GM19324 (cell line): ENCODE data around the gene NLRC5.

Source experiments
- ATAC-seq: cut with Tn5 transposase; IDR thresholded peaks from one replicate; pipeline ENCODE4 v1.9.1; 2021; ENCODE audit warnings: mild to moderate bottlenecking, moderate library complexity; ENCODE audit not compliant: unreplicated experiment, low FRiP score

NLRC5 gene

GRCh38 chr16:57022445-57022844 lies 33.1 kb downstream of the NLRC5 start:
- no peak for ATAC-seq

DNA sequence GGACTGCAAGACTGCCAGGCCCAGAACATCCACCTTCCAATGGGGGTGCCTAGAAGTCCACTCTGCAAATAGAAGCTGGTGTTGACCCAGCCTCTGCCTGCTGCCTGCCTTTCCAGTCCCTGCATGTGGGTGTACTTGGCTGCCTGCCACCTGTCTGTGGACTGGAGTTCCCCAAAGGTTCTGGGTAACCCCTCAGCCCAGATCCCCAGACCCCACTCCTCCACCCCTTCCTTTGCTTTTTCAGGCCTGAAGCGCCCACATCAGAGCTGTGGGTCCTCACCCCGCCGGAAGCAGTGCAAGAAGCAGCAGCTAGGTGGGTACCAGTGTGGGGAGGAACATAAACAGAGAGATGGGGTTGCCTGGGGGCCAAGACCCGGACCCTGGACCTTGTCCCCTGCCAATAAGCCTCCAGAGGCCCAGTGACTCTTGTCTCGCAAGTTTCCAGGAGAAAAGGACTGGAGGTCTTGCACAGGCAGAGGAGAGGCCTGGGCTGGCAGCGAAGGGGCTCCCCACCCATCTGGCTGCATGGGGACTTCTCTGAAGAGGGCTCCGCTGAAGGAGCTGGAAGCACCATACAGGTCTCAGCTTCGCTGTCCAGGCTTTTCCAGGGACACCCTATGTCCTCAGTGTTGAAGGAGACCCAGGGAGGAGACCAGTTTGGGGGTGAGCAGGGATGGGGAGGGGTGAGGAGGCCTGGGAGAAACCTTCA lies 34.3 kb downstream of the NLRC5 start:
- no peak for ATAC-seq

DNA sequence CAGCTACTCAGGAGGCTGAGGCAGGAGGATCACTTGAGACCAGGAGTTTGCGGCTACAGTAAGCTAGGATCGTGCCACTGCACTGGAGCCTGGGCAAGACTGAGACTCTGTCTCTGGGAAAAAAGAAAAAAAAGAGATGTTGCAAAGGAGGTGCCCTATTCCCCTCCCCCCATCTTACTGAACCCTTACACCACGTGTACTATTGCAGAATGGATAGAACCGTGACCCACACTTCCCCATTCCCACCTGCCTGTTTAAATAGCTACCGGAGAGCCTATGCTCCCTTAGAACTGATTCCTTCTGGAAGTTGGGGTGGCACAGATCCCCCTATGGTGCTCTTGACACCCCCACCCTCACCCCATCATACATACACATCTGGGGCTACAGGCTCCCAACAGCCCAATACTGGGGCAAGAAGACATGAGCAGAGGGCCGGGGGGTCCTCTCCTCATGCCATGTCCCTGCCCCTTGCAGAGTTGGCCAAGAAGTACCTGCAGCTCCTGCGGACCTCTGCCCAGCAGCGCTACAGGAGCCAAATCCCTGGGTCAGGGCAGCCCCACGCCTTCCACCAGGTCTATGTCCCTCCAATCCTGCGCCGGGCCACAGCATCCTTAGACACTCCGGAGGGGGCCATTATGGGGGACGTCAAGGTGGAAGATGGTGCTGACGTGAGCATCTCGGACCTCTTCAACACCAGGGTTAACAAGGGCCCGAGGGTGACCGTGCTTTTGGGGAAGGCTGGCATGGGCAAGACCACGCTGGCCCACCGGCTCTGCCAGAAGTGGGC lies 35.7 kb downstream of the NLRC5 start:
- no peak for ATAC-seq

GRCh38 chr16:57025941-57026777 lies 36.8 kb downstream of the NLRC5 start:
- no peak for ATAC-seq

GRCh38 chr16:57026778-57027062 lies 37.4 kb downstream of the NLRC5 start:
- ATAC-seq, result no peak

DNA sequence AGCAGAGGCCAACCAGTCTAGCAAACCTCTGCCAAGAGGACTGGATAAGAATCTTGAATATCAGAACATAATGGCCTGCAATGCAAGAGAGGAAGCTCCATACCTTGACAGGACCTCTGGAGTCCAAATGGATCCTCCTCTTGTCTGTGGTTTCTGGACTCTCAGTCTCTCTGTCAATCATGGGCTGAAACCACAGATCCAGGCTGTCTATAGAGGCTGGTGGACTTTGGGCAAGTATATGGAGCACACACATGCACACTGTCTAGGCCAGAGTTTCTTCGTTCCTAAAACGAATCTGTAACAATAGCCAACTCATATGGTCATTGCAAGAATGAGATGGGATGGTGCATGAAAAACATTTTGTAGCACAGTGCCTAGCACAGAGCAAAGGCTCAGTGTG lies 37.7 kb downstream of the NLRC5 start:
- ATAC-seq, result no peak

- ATAC-seq, result no peak
These were observed 38.7 kb downstream of the NLRC5 start for GRCh38 chr16:57028086-57028485.

DNA sequence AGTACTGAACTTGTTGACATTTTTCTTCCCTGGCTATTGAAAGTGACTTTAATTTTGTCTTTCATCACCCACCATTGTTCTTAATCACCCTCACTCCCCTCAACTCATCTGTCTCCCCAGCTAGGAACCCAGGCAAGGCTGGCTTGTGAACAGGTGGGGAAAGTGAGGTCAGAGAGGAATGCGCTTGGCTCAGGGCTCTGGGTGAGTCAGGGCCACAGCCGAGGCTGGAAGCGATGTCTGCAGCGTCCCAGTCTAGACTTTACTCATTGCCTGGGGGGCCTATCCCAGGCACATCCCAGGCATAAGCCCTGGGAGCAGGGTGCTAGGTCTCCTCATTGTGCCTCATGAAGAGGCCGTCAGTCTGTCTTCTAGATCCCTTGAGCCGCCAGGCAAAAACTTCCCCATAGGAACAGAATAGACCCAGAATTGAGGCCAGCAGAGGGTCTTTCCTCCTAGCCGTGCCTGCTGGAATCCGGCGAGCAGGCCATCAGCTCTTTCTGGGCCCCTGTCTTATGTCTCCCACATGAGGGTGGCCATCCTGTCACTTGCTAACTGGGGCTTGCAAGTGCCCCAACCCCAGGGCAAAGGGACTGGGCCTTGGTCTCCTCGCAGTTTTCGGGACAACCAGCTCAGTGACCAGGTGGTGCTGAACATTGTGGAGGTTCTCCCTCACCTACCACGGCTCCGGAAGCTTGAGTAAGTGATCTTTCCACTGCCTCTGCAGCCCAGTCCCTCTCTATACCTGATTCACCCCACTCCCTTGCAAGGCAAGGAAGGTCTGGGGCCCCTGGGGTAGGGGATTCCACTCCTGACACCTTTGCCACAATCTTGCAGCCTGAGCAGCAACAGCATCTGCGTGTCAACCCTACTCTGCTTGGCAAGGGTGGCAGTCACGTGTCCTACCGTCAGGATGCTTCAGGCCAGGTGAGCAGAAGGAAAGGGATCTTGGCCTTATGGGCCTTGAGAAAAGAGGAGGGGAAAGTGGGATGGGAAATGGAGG lies 40.1 kb downstream of the NLRC5 start:
- no peak for ATAC-seq

DNA sequence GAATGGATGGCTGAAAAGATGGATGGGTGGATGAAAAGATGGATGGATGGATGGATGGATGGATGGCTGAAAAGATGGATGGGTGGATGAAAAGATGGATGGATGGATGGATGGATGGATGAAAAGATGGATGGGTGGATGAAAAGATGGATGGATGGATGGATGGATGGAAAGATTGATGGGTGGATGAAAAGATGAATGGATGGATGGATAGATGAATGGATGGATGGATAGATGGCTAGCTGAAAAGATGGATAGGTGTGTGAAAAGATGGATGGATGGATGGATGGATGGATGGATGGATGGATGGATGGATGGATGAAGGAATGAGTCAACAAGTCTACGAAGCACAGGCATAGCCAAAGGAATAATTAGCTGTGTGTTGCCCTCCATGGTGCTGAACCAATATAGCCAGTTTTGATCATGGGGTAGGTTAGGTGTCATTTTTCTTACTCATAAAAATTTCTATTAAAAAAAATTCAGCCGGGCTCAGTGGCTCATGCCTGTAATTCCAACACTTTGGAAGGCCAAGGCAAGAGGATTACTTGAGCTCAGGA lies 41.1 kb downstream of the NLRC5 start:
- ATAC-seq, result no peak

GRCh38 chr16:57031156-57031555 lies 41.8 kb downstream of the NLRC5 start:
- no peak for ATAC-seq

DNA sequence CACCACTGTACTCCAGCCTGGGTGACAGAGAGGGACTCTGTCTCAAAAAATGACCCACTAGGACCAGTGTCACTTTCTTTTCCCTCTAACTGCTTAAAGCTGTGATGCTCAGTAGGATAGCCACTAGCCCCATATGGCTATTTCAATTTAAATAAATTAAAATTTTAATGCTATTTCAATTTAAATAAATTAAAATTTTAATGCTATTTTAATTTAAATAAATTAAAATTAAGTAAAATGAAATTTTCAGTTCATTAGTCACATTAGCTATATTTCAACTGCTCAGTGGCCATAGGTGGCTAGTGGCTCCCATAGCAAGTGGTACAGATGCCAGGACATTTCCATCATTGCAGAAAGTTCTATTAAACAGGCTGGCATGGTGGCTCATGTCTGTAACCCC lies 43.0 kb downstream of the NLRC5 start:
- no peak for ATAC-seq

DNA sequence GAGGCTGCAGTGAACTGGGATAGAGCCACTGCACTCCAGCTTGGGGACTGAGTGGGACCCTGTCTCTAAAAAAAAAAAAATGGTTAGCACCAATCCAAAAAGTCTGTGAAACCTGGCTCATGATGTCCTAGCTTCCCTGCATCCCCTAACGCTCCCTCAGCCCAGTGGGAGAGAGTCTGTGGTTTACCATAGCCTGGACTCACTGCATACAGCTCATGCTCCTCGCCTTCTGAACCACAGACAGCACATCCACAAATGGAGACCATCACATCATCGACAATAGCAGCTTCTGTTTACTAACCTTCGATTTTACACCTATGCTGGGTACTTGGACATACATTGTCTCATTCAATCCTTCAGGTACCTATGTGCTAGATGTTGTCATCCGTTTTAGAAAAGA lies 43.6 kb downstream of the NLRC5 start:
- ATAC-seq, result no peak

DNA sequence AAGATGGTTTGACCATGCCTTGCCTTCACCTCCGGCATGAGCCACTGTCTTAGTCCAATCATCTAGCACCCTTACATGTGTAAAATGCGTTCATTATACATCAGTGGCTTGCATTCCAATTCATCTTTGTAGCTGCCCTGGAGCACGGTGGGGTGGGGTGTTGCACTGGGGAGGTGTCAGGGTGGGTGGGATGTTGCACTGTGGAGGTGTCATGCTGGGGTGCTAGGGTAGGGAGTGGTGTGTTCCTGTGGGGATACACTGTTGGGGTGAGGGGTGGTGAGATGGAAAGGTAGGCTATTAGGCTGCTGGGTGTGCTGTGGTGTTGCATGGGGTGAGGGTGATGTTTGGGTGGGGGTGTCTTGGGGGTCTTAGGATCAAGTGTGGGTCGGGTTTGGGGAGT lies 47.0 kb downstream of the NLRC5 start:
- ATAC-seq, result no peak

GRCh38 chr16:57036945-57037344 lies 47.6 kb downstream of the NLRC5 start:
- no peak for ATAC-seq

- no peak for ATAC-seq
These were observed 48.8 kb downstream of the NLRC5 start for GRCh38 chr16:57038166-57038565.

DNA sequence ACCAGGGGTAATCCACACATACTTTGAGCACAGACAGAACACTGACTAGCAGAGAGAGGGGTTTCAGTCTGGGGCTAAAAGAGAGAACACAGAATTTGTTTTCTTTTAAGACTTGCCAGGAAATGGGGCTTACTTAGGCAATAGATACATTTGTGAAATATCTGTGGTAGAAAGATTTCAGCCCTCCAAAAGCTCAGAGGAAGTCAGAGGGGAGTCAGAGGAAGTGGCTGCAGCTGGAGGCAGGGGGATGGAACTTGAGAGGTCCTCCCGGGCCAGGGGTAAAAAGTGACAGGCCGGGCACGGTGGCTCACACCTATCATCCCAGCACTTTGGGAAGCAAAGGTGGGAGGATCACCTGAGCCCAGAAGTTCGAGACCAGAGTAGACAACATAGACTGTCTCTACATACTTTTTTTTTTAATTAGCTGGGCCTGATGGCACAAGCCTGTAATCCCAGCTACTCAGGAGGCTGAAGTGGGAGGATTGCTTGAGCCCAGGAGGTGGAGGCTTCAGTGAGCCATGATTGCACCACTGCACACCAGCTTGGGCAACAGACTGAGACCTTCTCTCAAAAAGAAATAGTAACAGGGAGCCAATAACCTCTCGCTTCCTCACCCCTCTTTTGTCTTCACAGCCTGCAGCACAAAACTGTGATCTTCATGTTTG lies 49.9 kb downstream of the NLRC5 start:
- ATAC-seq, result no peak

GRCh38 chr16:57041182-57042156 lies 52.1 kb downstream of the NLRC5 start:
- peak; percentile 8 for ATAC-seq
